Limb (tissue), 2 donors: ENCODE data around the gene ABCC1.
"Not testable (repeated sequence)": the region's sequence is repeated elsewhere in the genome, so short reads cannot be mapped to it uniquely, and the experiment has no call there.

Source experiments
- DNase-seq, 2 donors: peaks; one replicate each; pipeline ENCODE4 v3.0.0-alpha.2; 2016; ENCODE audit errors: extremely low spot score in 2 of 2

The ABCC1 gene

GRCh38 chr16:16183562-16183961 is 234.1 kb downstream of the ABCC1 start:
- DNase-seq = no peak

GRCh38 chr16:16184594-16184993 is 235.2 kb downstream of the ABCC1 start:
- no peak for DNase-seq

- DNase-seq = no peak
Measured at GRCh38 chr16:16185095-16185494, 235.7 kb downstream of the ABCC1 start.

DNA sequence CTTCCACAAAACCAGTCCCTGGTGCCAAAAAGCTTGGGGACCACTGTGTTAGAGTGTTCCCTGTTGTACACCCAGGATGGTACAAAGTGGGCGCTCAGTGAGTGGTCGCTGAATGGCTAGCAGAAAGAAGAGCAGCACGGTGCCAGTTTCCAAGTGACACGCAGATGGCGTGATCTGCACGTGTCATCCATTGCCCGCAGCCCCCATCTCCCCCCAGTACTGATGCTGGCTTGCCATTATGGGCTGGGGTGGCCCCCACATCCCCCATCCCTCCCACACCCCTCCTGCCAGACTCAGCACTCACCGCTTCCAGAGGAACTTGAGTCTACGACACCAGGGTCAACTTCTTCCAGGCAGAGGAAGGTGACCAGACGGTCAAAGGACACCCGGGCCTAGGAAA is 237.4 kb downstream of the ABCC1 start:
- DNase-seq = no peak

DNA sequence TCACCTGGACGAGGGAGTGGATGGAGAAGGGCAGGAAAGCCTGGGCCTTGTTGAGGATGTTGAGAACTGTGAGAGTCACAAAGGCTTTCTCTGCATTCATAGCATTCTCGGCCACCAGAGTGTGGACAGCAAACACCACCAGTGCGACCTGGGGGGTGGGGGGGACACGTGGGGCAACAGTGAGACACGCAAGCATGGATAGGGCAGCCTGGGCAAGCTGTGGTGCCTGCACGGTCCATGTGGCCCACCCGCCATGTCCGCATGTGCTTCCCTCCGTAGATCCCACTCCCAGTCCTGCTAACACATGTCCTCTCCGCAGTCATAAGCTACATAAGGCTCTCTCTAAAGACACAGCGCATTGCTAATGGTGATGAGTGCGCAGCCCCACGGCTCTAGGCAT is 239.4 kb downstream of the ABCC1 start:
- DNase-seq = no peak

- no peak for DNase-seq
Measured at GRCh38 chr16:16189842-16190241, 240.4 kb downstream of the ABCC1 start.

DNA sequence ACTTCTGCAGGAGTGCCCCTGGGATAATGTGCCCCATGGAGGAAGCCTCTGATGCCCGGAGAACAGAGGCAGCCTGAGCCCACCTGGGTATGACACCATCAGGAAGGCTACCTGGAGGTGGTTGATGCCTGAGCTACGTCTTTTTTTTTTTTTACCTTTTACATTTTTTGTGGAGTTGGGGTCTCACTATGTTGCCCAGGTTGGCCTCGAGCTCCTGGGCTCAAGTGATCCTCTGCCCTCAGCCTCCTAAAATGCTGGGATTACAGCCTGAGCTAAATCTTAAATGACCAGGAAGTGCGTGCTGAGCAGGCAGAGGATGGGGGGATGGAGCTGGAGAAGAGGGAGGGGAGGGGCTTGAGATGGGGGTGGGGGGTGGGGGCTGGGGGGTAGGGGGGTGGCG is 241.1 kb downstream of the ABCC1 start:
- no peak for DNase-seq

DNA sequence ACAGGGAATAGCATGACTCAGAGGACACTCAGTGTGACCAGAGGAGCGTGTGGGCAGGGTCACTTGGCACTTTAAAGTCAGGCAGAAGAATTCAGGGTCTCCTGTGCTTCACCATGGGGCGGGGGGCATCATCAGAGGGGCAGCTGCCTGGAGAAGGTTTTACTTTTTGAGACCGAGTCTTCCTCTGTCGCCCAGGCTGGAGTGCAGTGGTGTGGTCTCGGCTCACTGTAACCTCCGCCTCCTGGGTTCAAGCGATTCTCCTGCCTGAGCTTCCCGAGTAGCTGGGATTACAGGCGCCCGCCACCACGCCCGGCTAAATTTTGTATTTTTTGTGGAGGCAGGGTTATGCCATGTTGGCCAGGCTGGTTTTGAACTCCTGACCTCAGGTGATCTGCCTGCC is 241.6 kb downstream of the ABCC1 start:
- not testable (repeated sequence) for DNase-seq

GRCh38 chr16:16191493-16192167 is 242.2 kb downstream of the ABCC1 start:
- no peak for DNase-seq
